Measurements from ENCODE around the gene VMP1. TPM values are rescaled to one million over a fixed set of nuclear protein-coding genes. Genes with fewer than 3 reads are reported as not detected.

The VMP1 gene
- total RNA-seq, 1 experiment from 2014 or later = 107 TPM

- Histone ChIP-seq H3K27ac (ENCODE audit: low read depth, low read length, poor library complexity, severe bottlenecking) (no peak overlapping the region), H3K27me3 (replicated peaks; ENCODE audit: insufficient read depth, low read depth, low read length, poor library complexity) (no peaks in the 10 kb centered on the region), H3K4me1 (ENCODE audit: insufficient read depth, low read length, poor library complexity, severe bottlenecking) (peaks cover 16% of the 10 kb centered on the region), H3K4me3 (ENCODE audit: low read depth, low read length, poor library complexity, severe bottlenecking) (no peak overlapping the region), H3K9me3 (ENCODE audit: low read depth, low read length, poor library complexity, severe bottlenecking) (no peaks in the 10 kb centered on the region), H3K36me3 (ENCODE audit: insufficient read depth, low read length, poor library complexity, severe bottlenecking) (peaks cover 15% of the 10 kb centered on the region)
- BruUV-seq (replicated peaks) = no TSS peak
- POLR2A ChIA-PET (ENCODE audit: low non-redundant PET) = no interaction called here
- TF ChIP-seq EZH2 (IDR thresholded peaks at IDR 0.05; ENCODE audit: borderline replicate concordance, low read depth, low read length, poor library complexity, severe bottlenecking) (no peak), CTCF (conservative IDR thresholded peaks at IDR 0.05; ENCODE audit: low read depth, low read length) (no peak)
- CTCF ChIA-PET = no interaction called here
- DNase-seq (ENCODE audit: low spot score) = no peak
- intact Hi-C loops (cut with micrococcal nuclease; ENCODE audit: unreplicated experiment) = loop anchor here (5.0 kb wide), 1 partner anchor 66 kb away; no protein-coding TSS in a partner anchor
Measured at GRCh38 chr17:59771093-59771492, 63.6 kb downstream of the VMP1 start.

GRCh38 chr17:59775786-59776350 lies 68.4 kb downstream of the VMP1 start:
- no peaks in the 10 kb centered on the region for H3K27me3 ChIP-seq (replicated peaks; ENCODE audit: insufficient read depth, low read depth, low read length, poor library complexity)
- ChIA-PET CTCF (no interaction called here), POLR2A (ENCODE audit: low non-redundant PET) (no interaction called here)
- peaks cover 3% of the 10 kb centered on the region for H3K9me3 ChIP-seq (ENCODE audit: low read depth, low read length, poor library complexity, severe bottlenecking)
- H3K4me3 ChIP-seq (ENCODE audit: low read depth, low read length, poor library complexity, severe bottlenecking) = no peak overlapping the region
- no TSS peak for BruUV-seq (replicated peaks)
- intact Hi-C loops (cut with micrococcal nuclease; ENCODE audit: unreplicated experiment) = no loop called here
- TF ChIP-seq EZH2 (IDR thresholded peaks at IDR 0.05; ENCODE audit: borderline replicate concordance, low read depth, low read length, poor library complexity, severe bottlenecking) (no peak), CTCF (conservative IDR thresholded peaks at IDR 0.05; ENCODE audit: low read depth, low read length) (no peak)
- no peaks in the 10 kb centered on the region for H3K4me1 ChIP-seq (ENCODE audit: insufficient read depth, low read length, poor library complexity, severe bottlenecking)
- peaks cover 28% of the 10 kb centered on the region for H3K36me3 ChIP-seq (ENCODE audit: insufficient read depth, low read length, poor library complexity, severe bottlenecking)
- H3K27ac ChIP-seq (ENCODE audit: low read depth, low read length, poor library complexity, severe bottlenecking) = no peak overlapping the region
- DNase-seq (ENCODE audit: low spot score) = no peak

GRCh38 chr17:59776577-59776976 lies 69.1 kb downstream of the VMP1 start:
- ChIA-PET CTCF (no interaction called here), POLR2A (ENCODE audit: low non-redundant PET) (no interaction called here)
- intact Hi-C loops (cut with micrococcal nuclease; ENCODE audit: unreplicated experiment) = no loop called here
- Histone ChIP-seq H3K27ac (ENCODE audit: low read depth, low read length, poor library complexity, severe bottlenecking) (no peak overlapping the region), H3K4me1 (ENCODE audit: insufficient read depth, low read length, poor library complexity, severe bottlenecking) (no peaks in the 10 kb centered on the region), H3K4me3 (ENCODE audit: low read depth, low read length, poor library complexity, severe bottlenecking) (no peak overlapping the region), H3K36me3 (ENCODE audit: insufficient read depth, low read length, poor library complexity, severe bottlenecking) (peaks cover 28% of the 10 kb centered on the region), H3K9me3 (ENCODE audit: low read depth, low read length, poor library complexity, severe bottlenecking) (peaks cover 3% of the 10 kb centered on the region), H3K27me3 (replicated peaks; ENCODE audit: insufficient read depth, low read depth, low read length, poor library complexity) (no peaks in the 10 kb centered on the region)
- no peak for TF ChIP-seq CTCF (conservative IDR thresholded peaks at IDR 0.05; ENCODE audit: low read depth, low read length)
- no peak for TF ChIP-seq EZH2 (IDR thresholded peaks at IDR 0.05; ENCODE audit: borderline replicate concordance, low read depth, low read length, poor library complexity, severe bottlenecking)
- no peak for DNase-seq (ENCODE audit: low spot score)
- BruUV-seq (replicated peaks) = no TSS peak

Measured in A673 (cell line).